Measurements from ENCODE around the gene CMC2. TPM values are rescaled to one million over a fixed set of nuclear protein-coding genes. Genes with fewer than 3 reads are reported as not detected.
A peak's percentile ranks its signal among the peaks of the same experiment; 100 is the strongest.

CMC2 gene
- total and polyA plus RNA-seq, 9 of the 15 experiments (the other 6 are each of a cell fraction or from before 2014, with no cell fraction given): 122 to 501 (median 172) TPM

DNA sequence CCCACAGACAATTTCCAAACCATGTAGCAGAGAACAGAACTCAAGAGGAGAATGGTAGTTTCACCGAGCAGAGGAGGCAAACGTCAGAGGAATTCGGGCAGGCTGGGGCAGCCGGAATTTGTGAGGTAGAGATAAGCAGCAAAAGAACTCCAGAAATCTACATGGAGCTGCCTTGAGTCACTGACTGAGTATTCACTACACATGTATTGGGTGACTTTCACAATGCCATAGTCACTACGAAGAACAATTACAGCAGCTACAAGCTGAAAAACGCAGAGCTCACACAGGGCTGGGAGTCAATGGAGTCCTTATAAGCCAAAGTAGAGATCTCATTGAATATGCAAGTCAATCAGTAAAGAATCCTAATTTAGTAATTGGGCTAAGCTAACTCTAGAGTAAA is 13.4 kb downstream of the CMC2 start (continued):
- TF ChIP-seq ZNF511 (CRISPR knock-in tag; IDR thresholded peaks at IDR 0.05) (no peak), THAP12 (CRISPR knock-in tag; IDR thresholded peaks at IDR 0.05) (no peak), ZNF124 (CRISPR knock-in tag; IDR thresholded peaks at IDR 0.05) (no peak), CAMTA2 (CRISPR knock-in tag; conservative IDR thresholded peaks at IDR 0.05) (no peak), SRSF1 (IDR thresholded peaks at IDR 0.05; ENCODE audit: low read depth, low read length) (no peak), ZNF146 (CRISPR knock-in tag; IDR thresholded peaks at IDR 0.05; ENCODE audit: unreplicated experiment) (no peak), RBM14 (IDR thresholded peaks at IDR 0.05; ENCODE audit: borderline replicate concordance, insufficient read depth, low read depth, low read length) (no peak), ZNF311 (CRISPR knock-in tag; IDR thresholded peaks at IDR 0.05) (no peak), ASH1L (IDR thresholded peaks at IDR 0.05; ENCODE audit: borderline replicate concordance, low read depth, partially characterized antibody) (no peak), MYC (IDR thresholded peaks at IDR 0.05; ENCODE audit: low read depth, low read length) (peak; percentile 54; the same call in 1 of the 2 replicates), MYC (CRISPR knock-in tag; IDR thresholded peaks at IDR 0.05; ENCODE audit: borderline replicate concordance, low read depth) (no peak), HEY1 (CRISPR knock-in tag; IDR thresholded peaks at IDR 0.05; ENCODE audit: borderline replicate concordance) (no peak), RBBP5 (IDR thresholded peaks at IDR 0.05; ENCODE audit: borderline replicate concordance, insufficient read depth, low read length, poor library complexity, severe bottlenecking) (no peak), ZNF175 (CRISPR knock-in tag; IDR thresholded peaks at IDR 0.05; ENCODE audit: low read depth) (no peak), ZNF507 (tag; conservative IDR thresholded peaks at IDR 0.05) (no peak), MTA2 (IDR thresholded peaks at IDR 0.05; ENCODE audit: low read depth) (no peak), TCFL5 (CRISPR knock-in tag; conservative IDR thresholded peaks at IDR 0.05) (no peak)
- TF ChIP-seq, protein P1, sequence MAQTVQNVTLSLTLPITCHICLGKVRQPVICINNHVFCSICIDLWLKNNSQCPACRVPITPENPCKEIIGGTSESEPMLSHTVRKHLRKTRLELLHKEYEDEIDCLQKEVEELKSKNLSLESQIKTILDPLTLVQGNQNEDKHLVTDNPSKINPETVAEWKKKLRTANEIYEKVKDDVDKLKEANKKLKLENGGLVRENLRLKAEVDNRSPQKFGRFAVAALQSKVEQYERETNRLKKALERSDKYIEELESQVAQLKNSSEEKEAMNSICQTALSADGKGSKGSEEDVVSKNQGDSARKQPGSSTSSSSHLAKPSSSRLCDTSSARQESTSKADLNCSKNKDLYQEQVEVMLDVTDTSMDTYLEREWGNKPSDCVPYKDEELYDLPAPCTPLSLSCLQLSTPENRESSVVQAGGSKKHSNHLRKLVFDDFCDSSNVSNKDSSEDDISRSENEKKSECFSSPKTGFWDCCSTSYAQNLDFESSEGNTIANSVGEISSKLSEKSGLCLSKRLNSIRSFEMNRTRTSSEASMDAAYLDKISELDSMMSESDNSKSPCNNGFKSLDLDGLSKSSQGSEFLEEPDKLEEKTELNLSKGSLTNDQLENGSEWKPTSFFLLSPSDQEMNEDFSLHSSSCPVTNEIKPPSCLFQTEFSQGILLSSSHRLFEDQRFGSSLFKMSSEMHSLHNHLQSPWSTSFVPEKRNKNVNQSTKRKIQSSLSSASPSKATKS (CRISPR knock-in tag; IDR thresholded peaks at IDR 0.05): no peak
- TF ChIP-seq, protein P2, sequence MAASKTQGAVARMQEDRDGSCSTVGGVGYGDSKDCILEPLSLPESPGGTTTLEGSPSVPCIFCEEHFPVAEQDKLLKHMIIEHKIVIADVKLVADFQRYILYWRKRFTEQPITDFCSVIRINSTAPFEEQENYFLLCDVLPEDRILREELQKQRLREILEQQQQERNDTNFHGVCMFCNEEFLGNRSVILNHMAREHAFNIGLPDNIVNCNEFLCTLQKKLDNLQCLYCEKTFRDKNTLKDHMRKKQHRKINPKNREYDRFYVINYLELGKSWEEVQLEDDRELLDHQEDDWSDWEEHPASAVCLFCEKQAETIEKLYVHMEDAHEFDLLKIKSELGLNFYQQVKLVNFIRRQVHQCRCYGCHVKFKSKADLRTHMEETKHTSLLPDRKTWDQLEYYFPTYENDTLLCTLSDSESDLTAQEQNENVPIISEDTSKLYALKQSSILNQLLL (CRISPR knock-in tag; IDR thresholded peaks at IDR 0.05; ENCODE audit: borderline replicate concordance): no peak
- TF ChIP-seq, protein P3, sequence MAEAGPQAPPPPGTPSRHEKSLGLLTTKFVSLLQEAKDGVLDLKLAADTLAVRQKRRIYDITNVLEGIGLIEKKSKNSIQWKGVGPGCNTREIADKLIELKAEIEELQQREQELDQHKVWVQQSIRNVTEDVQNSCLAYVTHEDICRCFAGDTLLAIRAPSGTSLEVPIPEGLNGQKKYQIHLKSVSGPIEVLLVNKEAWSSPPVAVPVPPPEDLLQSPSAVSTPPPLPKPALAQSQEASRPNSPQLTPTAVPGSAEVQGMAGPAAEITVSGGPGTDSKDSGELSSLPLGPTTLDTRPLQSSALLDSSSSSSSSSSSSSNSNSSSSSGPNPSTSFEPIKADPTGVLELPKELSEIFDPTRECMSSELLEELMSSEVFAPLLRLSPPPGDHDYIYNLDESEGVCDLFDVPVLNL (CRISPR knock-in tag; IDR thresholded peaks at IDR 0.05; ENCODE audit: low read depth): no peak
